Ovary (tissue), 9 donors: ENCODE data around the gene SLC2A13. TPM values are rescaled to one million over a fixed set of nuclear protein-coding genes. Genes with fewer than 3 reads are reported as not detected.

Experiments used
- DNase-seq, 5 donors: peaks; one replicate each; pipeline ENCODE4 v3.0.0-alpha.2; 2019 to 2020
- H3K27ac ChIP-seq, 2 donors: fragments of 200-600 bp; one replicate each; pipeline versions ENCODE4 v1.5.1 to v1.8.0; 2019 to 2022
- H3K27me3 ChIP-seq: fragments of 200-600 bp; one replicate; pipeline ENCODE4 v1.8.0; 2022
- H3K36me3 ChIP-seq: fragments of 200-600 bp; sonication (generic); one replicate; pipeline ENCODE4 v1.5.1; 2019
- H3K4me1 ChIP-seq: one replicate; pipeline ENCODE4 v1.8.1; 2013; ENCODE audit warnings: mild to moderate bottlenecking, moderate library complexity; ENCODE audit not compliant: insufficient read depth
- H3K4me3 ChIP-seq: fragments of 200-600 bp; sonication (generic); one replicate; pipeline ENCODE4 v1.5.1; 2017
- H3K9me3 ChIP-seq, 2 donors: fragments of 200-600 bp in 1 of 2; sonication (generic) in 1 of 2; one replicate each; pipeline versions ENCODE4 v1.5.1 to v1.8.1; 2013 to 2019; ENCODE audit warnings: mild to moderate bottlenecking in 1 of 2, moderate library complexity in 1 of 2
- EP300 ChIP-seq: sonication (generic); formaldehyde crosslinking; IDR thresholded peaks from one replicate; pipeline ENCODE4 v1.6.1; 2017; ENCODE audit warnings: antibody characterized with exemption
- POLR2A ChIP-seq: fragments of 450-650 bp; IDR thresholded peaks from one replicate; pipeline ENCODE4 v1.6.1; 2017; ENCODE audit warnings: antibody characterized with exemption, mild to moderate bottlenecking, moderate library complexity
- whole genome bisulfite sequencing, 3 donors: extraction: QIAGEN DNeasy Blood & Tissue Kit in 1 of 3; methylation state at CpG; one replicate each; pipeline versions ENCODE4 v1.1.5 to v1.1.7; 2013 to 2017; 5-methylcytosine and 5-hydroxymethylcytosine counted together
- intact Hi-C, 4 donors: fragments of 100-400 bp; cut with DNase I; formaldehyde crosslinking; loops; one replicate each; pipeline versions ENCODE4 v1.11.0 to v1.15.1; 2022 to 2023
- polyA plus RNA-seq, 2 donors: library from polyadenylated mRNA; stranded (reverse); fragments of 200-250 nt in 1 of 2; fragments of 350-450 nt in 1 of 2; fragmentation: Illumina TruSeq in 1 of 2; extraction: RNeasy Lipid Tissue Mini Kit (QIAGEN cat#74804) in 1 of 2; gene quantifications; one replicate each; pipeline ENCODE4 v1.2.3, GENCODE V29; 2013 to 2014
- total RNA-seq, 7 donors: library from RNA; depleted of rRNA in 2 of 7; stranded (reverse); fragments of >200 nt in 2 of 7; fragmentation: NEBNext Ultra II Directional in 3 of 7; extraction: Animal tissue kit (Norgen Biotek cat#: 25700) in 3 of 7; gene quantifications; one replicate each; pipeline versions ENCODE4 v1.1.0 to v1.2.4, GENCODE V29; 2016 to 2023
- TF ChIP-seq, protein P1 (sequence below), 3 donors: fragments of 450-650 bp in 2 of 3; fragments of 200-600 bp in 1 of 3; IDR thresholded peaks; one replicate each; pipeline versions ENCODE4 v1.5.1 to v1.8.0; 2016 to 2022; ENCODE audit warnings: antibody characterized with exemption in 3 of 3, mild to moderate bottlenecking in 1 of 3
- donor health status: DM: no; HTN: no; CAD: no; lungs with moderate emphysema.
- donor health status: DM: no; HTN: no; CAD: no.
- donor health status: Bipolar disorder and iron deficiency.
- donor health status: DM: yes; HTN: yes; CAD: no.
- donor health status: DM: no; HTN: no; CAD: no.
- donor health status: DM: yes; HTN: yes; CAD: no.

The SLC2A13 gene
- total and polyA plus RNA-seq, 9 donors = 2.3 to 24.3 (median 7.9) TPM

DNA sequence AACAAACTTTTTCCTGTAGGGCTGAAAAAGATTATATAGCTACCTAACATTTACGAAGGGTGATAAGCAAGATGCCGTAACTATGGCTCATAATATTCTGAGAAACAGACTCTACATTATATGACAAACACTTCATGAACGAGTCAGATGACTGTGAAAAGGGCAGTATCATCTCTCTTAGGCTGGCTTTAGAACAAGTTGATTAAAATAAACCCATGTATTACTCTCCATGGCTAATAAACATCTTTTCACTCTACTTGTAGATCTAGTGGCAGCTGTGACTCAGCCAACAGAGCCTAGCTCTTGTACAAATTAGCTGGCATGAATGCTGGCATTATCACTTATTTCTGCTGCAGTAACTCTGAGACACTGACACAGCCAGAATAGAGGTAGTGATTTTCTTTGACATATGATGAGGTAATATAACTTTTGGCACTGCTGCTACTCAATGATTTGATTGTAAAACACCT is 47.1 kb downstream of the SLC2A13 start:
- DNase-seq = no peak
- intact Hi-C loops = no loop called here
- H3K27me3 ChIP-seq = no peaks in the 10 kb centered on the region
- 85 to 95% (median 91%) methylated on average over 3 of the region's 3 CpGs for WGBS, 3 donors
- TF ChIP-seq EP300 = no peak
- no peak for TF ChIP-seq POLR2A
- TF ChIP-seq, protein P1, sequence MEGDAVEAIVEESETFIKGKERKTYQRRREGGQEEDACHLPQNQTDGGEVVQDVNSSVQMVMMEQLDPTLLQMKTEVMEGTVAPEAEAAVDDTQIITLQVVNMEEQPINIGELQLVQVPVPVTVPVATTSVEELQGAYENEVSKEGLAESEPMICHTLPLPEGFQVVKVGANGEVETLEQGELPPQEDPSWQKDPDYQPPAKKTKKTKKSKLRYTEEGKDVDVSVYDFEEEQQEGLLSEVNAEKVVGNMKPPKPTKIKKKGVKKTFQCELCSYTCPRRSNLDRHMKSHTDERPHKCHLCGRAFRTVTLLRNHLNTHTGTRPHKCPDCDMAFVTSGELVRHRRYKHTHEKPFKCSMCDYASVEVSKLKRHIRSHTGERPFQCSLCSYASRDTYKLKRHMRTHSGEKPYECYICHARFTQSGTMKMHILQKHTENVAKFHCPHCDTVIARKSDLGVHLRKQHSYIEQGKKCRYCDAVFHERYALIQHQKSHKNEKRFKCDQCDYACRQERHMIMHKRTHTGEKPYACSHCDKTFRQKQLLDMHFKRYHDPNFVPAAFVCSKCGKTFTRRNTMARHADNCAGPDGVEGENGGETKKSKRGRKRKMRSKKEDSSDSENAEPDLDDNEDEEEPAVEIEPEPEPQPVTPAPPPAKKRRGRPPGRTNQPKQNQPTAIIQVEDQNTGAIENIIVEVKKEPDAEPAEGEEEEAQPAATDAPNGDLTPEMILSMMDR (IDR thresholded peaks at IDR 0.05) = no peak
- no peaks in the 10 kb centered on the region for H3K4me1 ChIP-seq
- H3K9me3 ChIP-seq = no peaks in the 10 kb centered on the region
- no peak overlapping the region for H3K4me3 ChIP-seq
- no peaks in the 10 kb centered on the region for H3K36me3 ChIP-seq
- no peak overlapping the region for H3K27ac ChIP-seq

DNA sequence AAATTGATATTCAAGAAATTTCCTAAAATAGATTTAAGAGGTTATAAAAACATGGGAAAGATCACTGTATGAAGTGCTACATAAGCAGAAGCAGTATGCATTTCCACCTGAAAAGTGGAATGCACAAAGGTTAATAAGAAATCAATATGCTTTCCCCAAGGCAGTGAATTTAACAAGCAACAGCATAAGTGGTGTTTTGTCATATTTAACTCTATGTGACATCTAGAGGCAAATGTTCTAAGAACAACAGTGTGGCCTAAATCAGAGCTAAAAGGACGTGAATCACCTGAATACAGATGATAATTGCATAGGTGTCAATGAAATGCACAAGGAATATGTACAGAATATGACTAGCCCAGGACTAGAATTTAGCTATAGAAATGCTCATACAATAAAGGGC is 49.5 kb downstream of the SLC2A13 start:
- Histone ChIP-seq H3K36me3 (no peaks in the 10 kb centered on the region), H3K4me1 (no peaks in the 10 kb centered on the region), H3K4me3 (no peak overlapping the region), H3K9me3 (no peaks in the 10 kb centered on the region), H3K27ac (no peak overlapping the region), H3K27me3 (no peaks in the 10 kb centered on the region)
- TF ChIP-seq POLR2A (no peak), EP300 (no peak)
- TF ChIP-seq, protein P1 (IDR thresholded peaks at IDR 0.05) = no peak
- DNase-seq = no peak
- WGBS, 3 donors = 94 to 98% (median 94%) methylated on average over 1 of the region's 1 CpG
- intact Hi-C loops = no loop called here

DNA sequence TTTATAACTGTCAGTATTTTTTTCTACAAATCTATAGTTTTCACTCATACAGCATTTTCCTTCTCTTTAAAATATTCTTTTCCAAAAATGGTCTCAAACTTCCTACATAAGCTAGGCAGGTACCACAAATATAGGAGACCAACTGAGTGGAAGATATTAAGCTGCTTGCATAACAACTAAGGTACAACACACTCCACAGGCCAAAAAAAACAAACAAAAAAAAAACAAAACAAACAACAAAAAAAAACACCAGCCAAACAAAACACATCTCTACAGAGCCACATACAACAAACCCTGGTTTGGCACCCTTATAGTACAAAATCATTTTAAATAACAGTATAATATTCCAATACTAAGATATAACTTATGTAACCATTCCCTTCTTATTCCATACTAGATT is 50.1 kb downstream of the SLC2A13 start:
- H3K27ac ChIP-seq = no peak overlapping the region
- no peak overlapping the region for H3K4me3 ChIP-seq
- TF ChIP-seq POLR2A (no peak), EP300 (no peak)
- TF ChIP-seq, protein P1 (IDR thresholded peaks at IDR 0.05) = no peak
- no peaks in the 10 kb centered on the region for H3K27me3 ChIP-seq
- no peaks in the 10 kb centered on the region for H3K9me3 ChIP-seq
- no peak for DNase-seq
- H3K4me1 ChIP-seq = no peaks in the 10 kb centered on the region
- no peaks in the 10 kb centered on the region for H3K36me3 ChIP-seq
- intact Hi-C loops = no loop called here

DNA sequence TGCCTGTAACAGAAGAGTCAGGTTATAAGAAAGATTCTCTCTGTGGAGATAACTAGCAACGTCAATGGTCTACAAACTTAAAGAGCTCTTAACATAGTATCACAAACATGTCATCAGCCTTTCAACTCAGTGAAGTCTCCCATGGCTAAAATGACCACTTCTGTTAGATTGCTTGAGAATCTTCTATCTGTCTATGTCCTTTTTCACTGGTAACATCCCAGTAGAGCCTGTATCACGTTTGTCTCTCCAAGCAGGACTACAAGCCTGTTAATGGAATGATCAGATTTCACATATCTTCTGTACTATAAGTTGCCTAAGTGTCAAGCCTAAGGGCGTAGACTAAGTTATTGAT is 50.7 kb downstream of the SLC2A13 start:
- no peaks in the 10 kb centered on the region for H3K4me1 ChIP-seq
- WGBS, 3 donors = 58 to 59% (median 58%) methylated on average over 3 of the region's 3 CpGs
- H3K36me3 ChIP-seq = no peaks in the 10 kb centered on the region
- H3K4me3 ChIP-seq = no peak overlapping the region
- no peak for TF ChIP-seq EP300
- TF ChIP-seq, protein P1 (IDR thresholded peaks at IDR 0.05) = no peak
- no peak for TF ChIP-seq POLR2A
- intact Hi-C loops = no loop called here
- no peaks in the 10 kb centered on the region for H3K27me3 ChIP-seq
- H3K9me3 ChIP-seq = no peaks in the 10 kb centered on the region
- DNase-seq = no peak
- H3K27ac ChIP-seq = no peak overlapping the region
